GM18861 (cell line): ENCODE measurements around the gene HPF1.
"Not testable (repeated sequence)": the region's sequence is repeated elsewhere in the genome, so short reads cannot be mapped to it uniquely, and the experiment has no call there.

ENCODE experiments used
- ATAC-seq: cut with Tn5 transposase; IDR thresholded peaks from one replicate; pipeline ENCODE4 v1.9.1; 2021; ENCODE audit not compliant: unreplicated experiment

Gene HPF1

DNA sequence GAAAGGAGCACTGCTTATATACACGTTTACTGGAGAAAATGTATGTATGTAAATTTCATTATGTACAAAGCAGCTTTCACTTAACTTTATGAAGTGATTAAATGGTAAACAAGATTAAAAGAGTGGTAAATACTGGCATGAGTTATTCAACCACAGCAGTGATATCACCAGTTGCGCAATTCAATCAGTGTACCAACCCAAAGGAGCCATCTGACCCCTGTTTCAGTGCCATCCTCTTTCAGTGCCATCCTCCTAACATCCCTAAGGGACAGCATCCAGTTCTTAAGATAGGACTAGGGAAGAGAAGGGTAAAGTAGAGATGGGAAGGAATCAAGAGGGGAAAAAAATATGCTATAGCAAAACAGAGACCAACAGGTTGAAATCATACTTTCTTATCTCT is 16.2 kb downstream of the HPF1 start:
- ATAC-seq: no peak

DNA sequence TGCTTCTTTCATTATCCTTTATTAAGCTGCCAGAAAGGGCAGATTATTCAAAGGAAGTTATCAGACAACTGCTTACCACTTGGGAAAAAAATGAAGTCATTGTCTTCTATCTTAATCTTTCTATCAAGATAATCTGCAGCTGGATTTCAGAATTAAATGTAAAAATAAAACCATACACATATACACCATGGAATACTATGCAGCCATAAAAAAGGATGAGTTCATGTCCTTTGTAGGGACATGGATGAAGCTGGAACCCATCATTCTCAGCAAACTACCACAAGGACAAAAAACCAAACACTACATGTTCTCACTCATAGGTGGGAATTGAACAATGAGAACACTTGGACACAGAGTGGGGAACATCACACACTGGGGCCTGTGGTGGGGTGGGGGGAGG is 19.1 kb downstream of the HPF1 start:
- ATAC-seq: not testable (repeated sequence)

DNA sequence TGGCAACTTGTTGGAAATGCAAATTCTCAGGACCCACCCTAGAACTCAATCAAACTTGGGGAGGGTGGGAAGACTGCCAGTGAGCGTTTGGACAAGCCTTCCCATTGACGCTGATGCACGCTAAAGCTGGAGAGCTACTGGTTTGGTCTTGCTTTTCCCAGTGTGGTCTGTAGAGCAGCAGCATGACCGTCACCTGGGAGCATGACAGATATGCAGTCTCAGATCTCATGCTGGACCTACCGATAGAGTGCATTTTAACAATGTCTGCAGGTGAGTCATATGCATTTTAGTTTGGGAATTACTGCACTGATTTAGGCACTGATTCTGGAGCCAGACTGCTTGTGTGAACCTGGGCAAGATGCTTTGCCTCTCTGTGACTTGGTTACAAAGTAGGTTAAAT is 27.2 kb downstream of the HPF1 start:
- no peak for ATAC-seq

DNA sequence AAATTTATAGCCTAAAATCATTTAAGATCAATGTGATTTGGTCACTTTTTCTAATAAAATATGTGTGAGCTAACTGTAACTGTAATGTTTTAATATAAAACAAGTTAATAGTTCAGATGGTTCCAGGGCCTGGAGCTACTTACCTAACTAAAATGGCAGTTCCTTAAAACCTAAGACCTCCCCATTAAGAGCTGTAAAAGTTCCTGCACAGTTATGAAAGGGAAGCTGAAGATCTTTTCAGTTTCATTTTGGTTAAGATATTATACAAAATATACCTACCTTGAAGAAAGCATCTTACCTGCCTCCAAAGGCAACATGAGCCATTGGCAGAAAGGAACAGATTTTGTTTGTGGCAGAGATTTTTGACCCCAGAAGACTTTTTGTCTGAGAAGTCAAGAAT is 30.1 kb downstream of the HPF1 start:
- ATAC-seq: no peak

DNA sequence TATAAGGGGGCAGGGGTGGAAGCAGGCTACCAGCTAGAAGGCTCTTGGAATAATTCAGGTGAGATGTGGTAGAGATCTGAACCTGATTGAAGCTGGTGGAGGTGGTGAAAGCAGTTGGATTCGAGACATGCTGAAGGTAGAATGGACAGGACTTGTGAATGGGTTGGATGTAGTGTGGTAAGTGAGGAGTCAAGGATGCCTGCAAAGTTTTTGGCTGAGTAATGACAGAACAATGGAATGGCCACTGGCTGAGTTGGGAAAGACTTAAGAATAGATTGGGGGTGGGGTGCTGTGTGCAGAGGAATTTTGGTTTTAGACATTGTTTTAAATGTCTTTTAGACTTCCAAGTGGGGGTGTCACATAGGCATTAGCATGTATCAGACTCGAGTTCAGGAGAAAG is 33.5 kb downstream of the HPF1 start:
- no peak for ATAC-seq

DNA sequence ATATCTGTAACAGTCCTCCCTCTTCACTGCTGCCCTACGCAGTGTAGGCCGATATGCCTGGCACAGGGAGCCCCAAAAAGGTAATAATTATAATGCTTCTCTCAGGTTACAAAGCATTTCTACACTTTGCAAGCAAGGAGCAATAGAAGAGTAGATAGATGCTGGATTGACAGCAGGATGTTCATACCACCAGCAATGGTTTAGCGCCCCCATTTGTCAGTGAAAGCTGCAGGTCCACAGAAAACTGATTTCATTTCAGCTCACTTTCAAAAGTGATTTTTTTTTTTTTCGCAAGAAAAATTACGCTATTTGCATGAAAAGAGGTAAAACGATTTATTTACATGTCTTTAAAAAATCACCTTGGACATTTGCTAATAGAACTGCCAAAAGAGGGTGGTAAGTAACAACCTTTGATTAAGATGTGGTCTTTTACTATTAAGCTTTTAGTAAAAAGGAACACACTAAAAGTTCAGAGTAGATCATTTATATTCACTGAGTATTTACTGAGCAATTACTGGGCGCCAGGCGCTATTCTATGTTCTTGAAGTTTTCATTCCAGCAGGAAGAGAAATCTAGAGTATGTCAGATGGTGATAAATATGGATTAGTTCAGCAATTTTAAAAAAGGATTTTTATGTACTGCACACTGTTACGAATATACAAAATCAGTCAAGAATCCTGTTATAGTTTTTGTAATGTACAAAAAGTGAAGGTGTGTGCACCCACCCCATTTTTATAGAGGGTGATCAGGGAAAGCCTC is 34.4 kb downstream of the HPF1 start:
- no peak for ATAC-seq

DNA sequence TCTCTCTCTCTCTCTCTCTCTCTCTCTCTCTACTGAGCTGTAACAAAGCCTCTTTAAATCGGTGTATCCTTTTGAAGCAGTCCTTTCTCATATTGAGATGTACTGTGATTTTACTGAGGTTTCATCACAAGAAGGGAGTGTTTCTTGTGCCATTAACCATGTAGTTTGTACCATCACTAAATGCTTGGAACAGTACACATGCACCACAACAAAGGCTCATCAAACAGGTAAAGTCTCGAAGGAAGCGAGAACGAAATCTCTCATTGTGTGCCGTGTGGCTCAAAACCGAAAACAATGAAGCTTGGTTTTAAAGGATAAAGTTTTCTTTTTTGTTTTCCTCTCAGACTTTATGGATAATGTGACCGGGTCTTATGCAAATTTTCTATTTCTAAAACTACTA is 37.2 kb downstream of the HPF1 start:
- no peak for ATAC-seq

DNA sequence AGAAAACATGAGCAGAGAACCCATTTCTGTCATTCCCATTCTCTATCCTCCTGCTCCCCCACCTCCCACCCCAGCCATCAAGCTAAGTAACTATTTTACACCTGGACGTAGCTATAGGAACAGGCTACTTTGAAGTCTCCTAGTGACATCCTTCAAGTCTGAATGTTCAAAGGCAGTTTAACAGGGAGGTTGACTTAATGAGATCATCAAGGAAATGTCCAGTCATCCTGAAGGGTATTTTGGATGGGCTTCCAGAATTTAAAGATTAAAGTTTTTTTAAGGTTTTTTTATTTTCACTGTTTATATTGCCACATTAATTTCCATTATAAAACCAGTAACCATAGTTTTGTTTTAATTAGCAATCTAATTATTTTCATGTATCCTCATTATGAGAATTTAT is 41.1 kb downstream of the HPF1 start:
- ATAC-seq: no peak

DNA sequence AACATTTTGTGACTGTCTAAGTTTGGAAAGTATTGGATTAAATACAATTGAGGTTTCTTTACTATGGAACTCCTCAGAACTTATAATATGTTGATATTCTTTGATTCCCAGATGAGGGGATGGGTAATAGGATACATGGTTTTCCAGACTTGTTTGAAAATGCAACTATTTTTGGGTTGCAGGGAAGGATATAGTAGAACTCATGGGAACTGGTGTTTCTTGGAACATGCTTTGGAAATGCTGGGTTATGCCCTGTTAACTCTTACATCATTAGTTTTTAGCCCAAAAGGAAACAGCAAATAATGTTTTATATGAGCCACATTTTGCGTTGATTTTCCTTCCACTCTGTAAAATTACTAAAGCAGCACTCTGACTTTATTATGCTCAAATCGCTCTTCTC is 41.9 kb downstream of the HPF1 start:
- no peak for ATAC-seq

DNA sequence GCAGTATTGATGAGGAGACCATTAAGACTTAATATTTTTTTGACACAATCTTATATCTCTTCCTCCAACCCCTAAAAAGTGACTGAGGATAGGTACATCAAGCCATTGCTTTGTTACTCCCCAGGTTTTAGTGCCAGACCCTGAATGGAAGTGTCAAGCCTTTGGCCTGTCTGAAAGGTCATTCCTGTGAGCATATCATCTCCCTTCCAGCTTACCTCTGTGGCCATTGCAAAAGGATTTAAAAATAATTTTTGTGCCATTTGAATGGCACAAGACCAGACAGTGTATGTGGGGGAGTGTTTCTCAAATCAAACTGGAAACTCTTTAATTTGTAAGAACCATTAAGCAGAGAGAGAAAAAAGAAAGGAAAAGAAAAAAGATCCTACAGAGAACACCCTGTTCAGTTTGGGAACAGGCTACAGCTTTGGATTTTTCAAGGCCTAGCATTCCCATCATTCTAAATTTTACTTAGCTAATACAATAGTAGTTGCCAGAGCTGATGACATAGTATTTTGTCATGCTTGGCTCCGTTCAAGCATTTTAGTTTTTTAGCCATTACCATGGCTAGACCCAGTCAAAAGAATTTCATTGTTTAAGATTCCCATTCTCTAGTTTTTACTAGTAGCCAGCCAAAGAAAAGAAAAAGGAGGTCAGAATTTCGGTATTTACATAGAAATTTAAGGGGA is 49.6 kb downstream of the HPF1 start:
- ATAC-seq: no peak

DNA sequence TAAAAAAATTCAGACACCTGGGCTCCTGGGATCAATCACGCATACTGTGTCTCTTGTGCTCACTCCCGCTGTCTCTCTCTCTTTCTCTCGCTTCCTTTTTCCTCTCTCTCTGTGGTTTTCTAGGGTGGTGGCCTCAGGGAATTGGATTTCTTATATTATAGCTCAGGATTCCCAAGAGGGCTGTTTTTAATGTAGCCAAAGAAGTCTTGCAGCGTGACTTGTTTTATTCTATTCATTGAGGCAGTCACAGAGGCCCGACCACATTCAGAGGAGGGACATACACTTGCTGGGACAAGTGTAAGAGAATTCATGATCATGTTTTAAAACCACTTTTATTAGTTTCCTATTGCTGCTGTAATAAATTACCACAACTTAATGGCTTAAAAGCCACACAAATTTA is 59.4 kb downstream of the HPF1 start:
- no peak for ATAC-seq

DNA sequence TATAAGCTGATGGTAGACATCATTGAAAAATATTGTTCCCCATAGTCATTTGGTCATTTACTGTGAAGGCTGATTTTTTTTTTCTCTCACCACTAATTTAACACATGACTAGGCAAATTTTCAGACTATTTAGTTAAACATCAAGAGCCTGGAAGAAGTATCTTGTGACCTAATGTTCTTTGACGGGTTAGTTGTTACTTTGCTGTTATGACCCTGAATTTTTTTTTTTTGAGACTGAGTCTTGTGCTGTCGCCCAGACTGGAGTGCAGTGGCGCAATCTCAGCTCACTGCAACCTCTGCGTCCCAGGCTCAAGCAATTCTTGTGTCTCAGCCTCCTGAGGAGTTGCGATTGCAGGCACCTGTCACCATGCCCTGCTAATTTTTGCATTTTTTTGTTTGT is 67.0 kb downstream of the HPF1 start:
- ATAC-seq: no peak

DNA sequence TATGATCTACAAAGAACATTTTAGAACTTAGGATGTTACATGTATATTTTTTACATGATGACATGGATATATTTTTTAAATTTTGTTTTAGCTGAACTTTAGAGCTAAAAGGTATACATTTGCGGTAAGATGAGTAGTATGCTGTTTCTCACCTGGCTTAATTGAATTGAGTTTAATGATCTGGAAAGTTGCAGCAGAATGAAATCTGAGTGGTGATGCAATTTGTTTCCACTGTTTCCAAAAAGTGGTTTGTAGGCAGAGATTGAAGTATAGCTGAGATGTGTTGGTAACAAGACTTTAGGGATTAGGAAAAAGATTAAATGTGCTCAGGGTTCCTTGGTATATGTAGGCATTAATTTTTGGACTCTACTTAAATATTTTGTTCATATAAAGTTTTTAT is 68.1 kb downstream of the HPF1 start:
- no peak for ATAC-seq

DNA sequence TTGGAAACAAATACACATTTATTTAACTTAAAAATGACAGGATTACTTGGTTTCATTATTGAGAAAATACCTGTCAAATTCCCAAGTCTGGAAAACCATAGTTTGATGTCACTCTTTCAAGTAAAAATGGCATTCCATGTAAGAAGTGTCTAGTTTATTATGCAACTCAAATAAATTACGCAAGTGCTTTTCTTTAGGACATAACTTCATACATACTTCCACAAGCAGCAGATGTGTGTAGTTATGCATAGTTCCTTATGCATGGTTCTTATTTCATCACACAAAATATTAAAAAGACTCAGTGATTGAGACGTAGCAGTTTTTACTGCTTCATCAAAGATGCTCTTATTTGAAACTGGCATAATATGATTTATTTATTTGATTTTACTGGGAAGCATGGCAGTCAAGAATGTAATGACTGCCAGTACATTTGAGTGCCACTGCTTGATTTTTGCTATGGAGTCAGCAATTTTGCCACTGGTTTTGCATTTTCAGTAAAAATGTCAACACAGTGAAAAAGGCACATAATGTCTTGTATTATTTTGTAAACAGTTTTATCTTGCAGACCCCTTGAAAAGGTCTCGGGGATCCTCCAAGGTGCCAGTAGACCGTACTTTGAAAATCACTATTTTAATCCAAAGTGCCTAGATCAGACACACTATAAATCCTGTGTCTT is 75.2 kb downstream of the HPF1 start:
- ATAC-seq: no peak
